ENCODE results near the gene C19orf25. TPM values are rescaled to one million over a fixed set of nuclear protein-coding genes. Genes with fewer than 3 reads are reported as not detected.

C19orf25 gene
- polyA plus RNA-seq, 1 of the 3 experiments (the other 2 are of a cell fraction): 25.3 TPM

DNA sequence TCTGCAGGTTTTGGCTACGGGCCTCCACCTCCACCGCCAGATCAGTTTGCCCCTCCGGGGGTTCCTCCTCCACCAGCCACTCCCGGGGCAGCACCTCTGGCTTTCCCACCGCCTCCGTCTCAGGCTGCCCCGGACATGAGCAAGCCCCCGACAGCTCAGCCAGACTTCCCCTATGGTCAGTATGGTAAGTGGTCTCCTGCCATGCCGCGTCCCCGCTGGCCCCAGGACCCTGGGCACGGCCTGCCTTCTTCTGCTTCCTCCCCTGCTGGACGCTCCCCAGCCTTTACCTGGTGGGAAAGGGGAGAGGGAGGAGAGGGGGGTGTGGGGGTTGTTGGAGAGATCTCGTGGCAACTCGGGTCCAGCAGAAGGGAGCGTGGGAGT lies 46.5 kb downstream of the C19orf25 start:
- Histone ChIP-seq H3K27me3 (ENCODE audit: insufficient read depth) (no peaks in the 10 kb centered on the region), H3K9me2 (no peaks in the 10 kb centered on the region), H3K4me2 (no peak overlapping the region), H3K27ac (ENCODE audit: low read depth in 2 of 2, low read length in 1 of 2) (no peak overlapping the region), H3K36me3 (replicated peaks in 1 of 2; ENCODE audit: control insufficient read depth in 1 of 2, insufficient read depth in 2 of 2, low read length in 1 of 2) (peaks cover 0 to 65% of the 10 kb centered on the region in 2 experiments), H3K4me3 (ENCODE audit: low read depth in 2 of 2, low read length in 1 of 2) (no peak overlapping the region), H4K20me1 (ENCODE audit: insufficient read depth) (no peaks in the 10 kb centered on the region), H3K79me2 (ENCODE audit: insufficient read depth) (0 out of 2 replicates have a peak, but pooled peaks cover 2% of the 10 kb centered on the region), H2AFZ (ENCODE audit: low read depth) (no peak overlapping the region), H3K4me1 (ENCODE audit: control insufficient read depth in 1 of 2, insufficient read depth in 2 of 2, low read depth in 1 of 2, low read length in 1 of 2) (no peaks in the 10 kb centered on the region), H3K9me3 (no peaks in the 10 kb centered on the region), H3F3A (replicated peaks; ENCODE audit: insufficient read depth) (peaks cover 12% of the 10 kb centered on the region), H3K9ac (no peak overlapping the region)
- DNase-seq: no peak
- TF ChIP-seq, protein P1, sequence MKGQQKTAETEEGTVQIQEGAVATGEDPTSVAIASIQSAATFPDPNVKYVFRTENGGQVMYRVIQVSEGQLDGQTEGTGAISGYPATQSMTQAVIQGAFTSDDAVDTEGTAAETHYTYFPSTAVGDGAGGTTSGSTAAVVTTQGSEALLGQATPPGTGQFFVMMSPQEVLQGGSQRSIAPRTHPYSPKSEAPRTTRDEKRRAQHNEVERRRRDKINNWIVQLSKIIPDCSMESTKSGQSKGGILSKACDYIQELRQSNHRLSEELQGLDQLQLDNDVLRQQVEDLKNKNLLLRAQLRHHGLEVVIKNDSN (IDR thresholded peaks at IDR 0.05; ENCODE audit: borderline replicate concordance, low read depth): no peak
- TF ChIP-seq MEF2A (IDR thresholded peaks at IDR 0.05; ENCODE audit: borderline replicate concordance, low read depth) (no peak), GABPA (IDR thresholded peaks at IDR 0.05; ENCODE audit: low read depth) (no peak), ELF1 (IDR thresholded peaks at IDR 0.05) (no peak), NRF1 (IDR thresholded peaks at IDR 0.05; ENCODE audit: low read depth, low read length) (no peak)
- CTCF ChIA-PET: interaction anchor here (0.7 to 1.4 kb wide), 3 partner anchors 9 to 19 kb away, joined by 3 to 4 read pairs (median 3); no protein-coding TSS in a partner anchor
- POLR2A ChIA-PET: no interaction called here
- WGBS (ENCODE audit: low lambda C conversion rate): 98% methylated on average over 13 of the region's 16 CpGs

DNA sequence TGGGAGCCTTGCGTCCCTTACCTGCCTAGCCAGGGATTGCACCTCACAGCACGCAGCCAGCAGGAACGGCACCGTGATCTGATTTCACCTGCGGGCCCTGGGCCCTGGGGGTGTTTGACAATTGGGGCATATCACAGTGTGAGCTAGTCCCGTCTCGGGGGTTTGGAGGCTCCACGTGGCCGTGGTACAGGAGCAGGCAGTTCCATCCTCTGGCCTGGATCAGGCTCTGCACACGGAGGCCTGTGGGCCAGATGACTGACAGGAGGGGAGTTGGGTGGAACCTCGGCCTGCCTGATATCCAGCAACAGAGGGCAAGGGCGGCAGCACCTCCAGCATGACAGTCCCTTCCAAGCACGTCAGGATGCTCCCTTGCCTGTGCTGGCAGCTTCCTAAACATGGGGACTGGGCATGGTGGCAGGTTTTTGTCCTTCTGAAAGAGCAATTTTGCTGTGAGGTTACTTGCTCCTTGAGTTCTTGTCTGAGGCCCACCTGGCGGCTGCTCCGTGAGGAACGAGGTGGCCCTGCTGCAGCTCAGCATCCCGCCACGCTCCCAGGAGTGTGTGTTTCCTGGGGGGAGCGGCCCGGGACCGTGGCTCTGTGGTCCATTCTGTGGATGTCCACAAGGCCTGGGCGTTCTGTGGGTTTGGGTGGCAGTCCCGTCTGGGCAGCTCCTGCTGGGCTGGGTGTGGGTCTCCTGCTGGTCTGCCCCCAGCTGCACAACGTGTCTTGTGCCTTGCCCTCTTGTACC lies 47.1 kb downstream of the C19orf25 start:
- no peaks in the 10 kb centered on the region for H3K4me1 ChIP-seq (ENCODE audit: control insufficient read depth in 1 of 2, insufficient read depth in 2 of 2, low read depth in 1 of 2, low read length in 1 of 2)
- H3K27ac ChIP-seq (ENCODE audit: low read depth in 2 of 2, low read length in 1 of 2): no peak overlapping the region
- TF ChIP-seq SIN3A (IDR thresholded peaks at IDR 0.05; ENCODE audit: borderline replicate concordance, low read depth, low read length) (no peak), NRF1 (IDR thresholded peaks at IDR 0.05; ENCODE audit: low read depth, low read length) (no peak), RCOR1 (IDR thresholded peaks at IDR 0.05; ENCODE audit: low read length) (no peak), MXI1 (IDR thresholded peaks at IDR 0.05; ENCODE audit: low read depth, low read length) (no peak), CHD2 (IDR thresholded peaks at IDR 0.05; ENCODE audit: low read length, partially characterized antibody) (no peak), FOXJ3 (CRISPR knock-in tag; IDR thresholded peaks at IDR 0.05) (no peak), MEF2A (IDR thresholded peaks at IDR 0.05; ENCODE audit: borderline replicate concordance, low read depth) (no peak), GATA2 (CRISPR knock-in tag; IDR thresholded peaks at IDR 0.05) (no peak), NFIC (IDR thresholded peaks at IDR 0.05; ENCODE audit: borderline replicate concordance) (no peak), RXRA (IDR thresholded peaks at IDR 0.05; ENCODE audit: borderline replicate concordance, low read depth) (no peak)
- TF ChIP-seq, protein P2, sequence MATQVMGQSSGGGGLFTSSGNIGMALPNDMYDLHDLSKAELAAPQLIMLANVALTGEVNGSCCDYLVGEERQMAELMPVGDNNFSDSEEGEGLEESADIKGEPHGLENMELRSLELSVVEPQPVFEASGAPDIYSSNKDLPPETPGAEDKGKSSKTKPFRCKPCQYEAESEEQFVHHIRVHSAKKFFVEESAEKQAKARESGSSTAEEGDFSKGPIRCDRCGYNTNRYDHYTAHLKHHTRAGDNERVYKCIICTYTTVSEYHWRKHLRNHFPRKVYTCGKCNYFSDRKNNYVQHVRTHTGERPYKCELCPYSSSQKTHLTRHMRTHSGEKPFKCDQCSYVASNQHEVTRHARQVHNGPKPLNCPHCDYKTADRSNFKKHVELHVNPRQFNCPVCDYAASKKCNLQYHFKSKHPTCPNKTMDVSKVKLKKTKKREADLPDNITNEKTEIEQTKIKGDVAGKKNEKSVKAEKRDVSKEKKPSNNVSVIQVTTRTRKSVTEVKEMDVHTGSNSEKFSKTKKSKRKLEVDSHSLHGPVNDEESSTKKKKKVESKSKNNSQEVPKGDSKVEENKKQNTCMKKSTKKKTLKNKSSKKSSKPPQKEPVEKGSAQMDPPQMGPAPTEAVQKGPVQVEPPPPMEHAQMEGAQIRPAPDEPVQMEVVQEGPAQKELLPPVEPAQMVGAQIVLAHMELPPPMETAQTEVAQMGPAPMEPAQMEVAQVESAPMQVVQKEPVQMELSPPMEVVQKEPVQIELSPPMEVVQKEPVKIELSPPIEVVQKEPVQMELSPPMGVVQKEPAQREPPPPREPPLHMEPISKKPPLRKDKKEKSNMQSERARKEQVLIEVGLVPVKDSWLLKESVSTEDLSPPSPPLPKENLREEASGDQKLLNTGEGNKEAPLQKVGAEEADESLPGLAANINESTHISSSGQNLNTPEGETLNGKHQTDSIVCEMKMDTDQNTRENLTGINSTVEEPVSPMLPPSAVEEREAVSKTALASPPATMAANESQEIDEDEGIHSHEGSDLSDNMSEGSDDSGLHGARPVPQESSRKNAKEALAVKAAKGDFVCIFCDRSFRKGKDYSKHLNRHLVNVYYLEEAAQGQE (IDR thresholded peaks at IDR 0.05; ENCODE audit: low read depth, low read length): no peak
- TF ChIP-seq, protein P1 (IDR thresholded peaks at IDR 0.05; ENCODE audit: borderline replicate concordance, low read depth): no peak
- peaks cover 0 to 71% of the 10 kb centered on the region in 2 experiments for H3K36me3 ChIP-seq (replicated peaks in 1 of 2; ENCODE audit: control insufficient read depth in 1 of 2, insufficient read depth in 2 of 2, low read length in 1 of 2)
- H3K79me2 ChIP-seq (ENCODE audit: insufficient read depth): peaks cover 2% of the 10 kb centered on the region; the same call in 1 of the 2 replicates
- H3K9me2 ChIP-seq: no peaks in the 10 kb centered on the region
- 0 out of 2 replicates have a peak, but pooled peaks cover 3% of the 10 kb centered on the region for H4K20me1 ChIP-seq (ENCODE audit: insufficient read depth)
- H3K9ac ChIP-seq: no peak overlapping the region
- ChIA-PET CTCF (interaction anchor here (1.0 to 1.6 kb wide), 3 partner anchors 13 to 19 kb away, joined by 3 to 4 read pairs (median 3); no protein-coding TSS in a partner anchor), POLR2A (no interaction called here)
- no peak overlapping the region for H3K4me3 ChIP-seq (ENCODE audit: low read depth in 2 of 2, low read length in 1 of 2)
- whole genome bisulfite sequencing (ENCODE audit: low lambda C conversion rate): 100% methylated on average over 10 of the region's 24 CpGs
- H2AFZ ChIP-seq (ENCODE audit: low read depth): no peak overlapping the region
- peaks cover 8% of the 10 kb centered on the region for H3F3A ChIP-seq (replicated peaks; ENCODE audit: insufficient read depth)
- no peak overlapping the region for H3K4me2 ChIP-seq
- no peak for DNase-seq
- H3K9me3 ChIP-seq: no peaks in the 10 kb centered on the region
- H3K27me3 ChIP-seq (ENCODE audit: insufficient read depth): no peaks in the 10 kb centered on the region

Measured in SK-N-SH (cell line).